Liver (tissue), 3 donors: ENCODE results near the gene RAB11FIP3.

Experiments
- FOXA1 ChIP-seq: IDR thresholded peaks from 2 replicates; pipeline ENCODE4 v1.6.1; 2016; ENCODE audit warnings: antibody characterized with exemption
- HNF4A ChIP-seq, 2 donors: conservative IDR thresholded peaks; 2 replicates each; pipeline ENCODE4 v1.6.1; 2016; ENCODE audit warnings: antibody characterized with exemption in 2 of 2, mild to moderate bottlenecking in 2 of 2
- NR2F2 ChIP-seq: IDR thresholded peaks from 2 replicates; pipeline ENCODE4 v1.6.1; 2016; ENCODE audit warnings: antibody characterized with exemption
- SP1 ChIP-seq: IDR thresholded peaks from 2 replicates; pipeline ENCODE4 v1.6.1; 2018; ENCODE audit warnings: antibody characterized with exemption, mild to moderate bottlenecking
- TAF1 ChIP-seq: conservative IDR thresholded peaks from 2 replicates; pipeline ENCODE4 v1.6.1; 2016; ENCODE audit warnings: antibody characterized with exemption, mild to moderate bottlenecking
- TF ChIP-seq, protein P1 (sequence below): IDR thresholded peaks from 2 replicates; pipeline ENCODE4 v1.6.1; 2016; ENCODE audit warnings: antibody characterized with exemption
- TF ChIP-seq, protein P2 (sequence below): fragments of 150-350 bp; IDR thresholded peaks from 2 replicates; pipeline ENCODE4 v1.5.1; 2017; ENCODE audit warnings: improper control_type of control experiment, low read depth, low read length; ENCODE audit not compliant: missing input control
- TF ChIP-seq, protein P3 (sequence below): IDR thresholded peaks from 2 replicates; pipeline ENCODE4 v1.6.1; 2016; ENCODE audit warnings: antibody characterized with exemption, mild to moderate bottlenecking
- TF ChIP-seq, protein P4 (sequence below): IDR thresholded peaks from 2 replicates; pipeline ENCODE4 v1.6.1; 2016; ENCODE audit warnings: antibody characterized with exemption
- donor health status: healthy.
- donor health status: healthy.

DNA sequence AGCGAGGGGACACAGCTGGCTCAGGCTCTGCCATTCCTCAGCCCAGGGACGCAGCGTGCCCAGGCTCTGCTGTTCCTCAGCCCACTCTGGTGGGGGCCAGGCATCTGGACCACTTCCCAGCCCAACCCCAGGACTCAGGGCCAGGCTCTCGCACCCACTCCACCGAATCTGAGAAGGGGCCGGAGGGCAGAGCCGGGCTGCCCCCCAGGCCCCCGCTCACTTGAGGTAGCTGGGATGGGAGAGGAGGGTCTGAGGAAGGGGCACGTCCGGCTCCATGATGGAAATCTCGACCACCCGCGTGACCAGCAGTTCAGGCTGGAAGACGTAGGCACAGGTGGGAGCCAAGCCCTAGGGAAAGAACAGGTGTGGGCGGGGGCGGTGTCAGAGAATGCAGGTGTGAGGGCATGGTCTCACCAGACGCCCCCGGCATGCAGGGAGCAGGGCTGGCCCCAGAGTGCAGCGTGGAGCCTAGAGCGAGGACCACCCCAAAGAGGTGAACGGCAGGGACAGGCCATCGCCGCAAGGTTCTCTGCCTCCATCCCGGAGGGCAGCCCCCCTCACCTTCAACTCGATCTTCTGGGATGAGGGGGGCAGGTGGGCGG, 48.5 kb upstream of the RAB11FIP3 start:
- TF ChIP-seq NR2F2 (no peak), HNF4A (conservative IDR thresholded peaks at IDR 0.05) (no peak), TAF1 (no peak), FOXA1 (no peak), SP1 (no peak)
- TF ChIP-seq, protein P1, sequence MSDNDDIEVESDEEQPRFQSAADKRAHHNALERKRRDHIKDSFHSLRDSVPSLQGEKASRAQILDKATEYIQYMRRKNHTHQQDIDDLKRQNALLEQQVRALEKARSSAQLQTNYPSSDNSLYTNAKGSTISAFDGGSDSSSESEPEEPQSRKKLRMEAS: no peak
- TF ChIP-seq, protein P2, sequence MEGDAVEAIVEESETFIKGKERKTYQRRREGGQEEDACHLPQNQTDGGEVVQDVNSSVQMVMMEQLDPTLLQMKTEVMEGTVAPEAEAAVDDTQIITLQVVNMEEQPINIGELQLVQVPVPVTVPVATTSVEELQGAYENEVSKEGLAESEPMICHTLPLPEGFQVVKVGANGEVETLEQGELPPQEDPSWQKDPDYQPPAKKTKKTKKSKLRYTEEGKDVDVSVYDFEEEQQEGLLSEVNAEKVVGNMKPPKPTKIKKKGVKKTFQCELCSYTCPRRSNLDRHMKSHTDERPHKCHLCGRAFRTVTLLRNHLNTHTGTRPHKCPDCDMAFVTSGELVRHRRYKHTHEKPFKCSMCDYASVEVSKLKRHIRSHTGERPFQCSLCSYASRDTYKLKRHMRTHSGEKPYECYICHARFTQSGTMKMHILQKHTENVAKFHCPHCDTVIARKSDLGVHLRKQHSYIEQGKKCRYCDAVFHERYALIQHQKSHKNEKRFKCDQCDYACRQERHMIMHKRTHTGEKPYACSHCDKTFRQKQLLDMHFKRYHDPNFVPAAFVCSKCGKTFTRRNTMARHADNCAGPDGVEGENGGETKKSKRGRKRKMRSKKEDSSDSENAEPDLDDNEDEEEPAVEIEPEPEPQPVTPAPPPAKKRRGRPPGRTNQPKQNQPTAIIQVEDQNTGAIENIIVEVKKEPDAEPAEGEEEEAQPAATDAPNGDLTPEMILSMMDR: no peak
- TF ChIP-seq, protein P3, sequence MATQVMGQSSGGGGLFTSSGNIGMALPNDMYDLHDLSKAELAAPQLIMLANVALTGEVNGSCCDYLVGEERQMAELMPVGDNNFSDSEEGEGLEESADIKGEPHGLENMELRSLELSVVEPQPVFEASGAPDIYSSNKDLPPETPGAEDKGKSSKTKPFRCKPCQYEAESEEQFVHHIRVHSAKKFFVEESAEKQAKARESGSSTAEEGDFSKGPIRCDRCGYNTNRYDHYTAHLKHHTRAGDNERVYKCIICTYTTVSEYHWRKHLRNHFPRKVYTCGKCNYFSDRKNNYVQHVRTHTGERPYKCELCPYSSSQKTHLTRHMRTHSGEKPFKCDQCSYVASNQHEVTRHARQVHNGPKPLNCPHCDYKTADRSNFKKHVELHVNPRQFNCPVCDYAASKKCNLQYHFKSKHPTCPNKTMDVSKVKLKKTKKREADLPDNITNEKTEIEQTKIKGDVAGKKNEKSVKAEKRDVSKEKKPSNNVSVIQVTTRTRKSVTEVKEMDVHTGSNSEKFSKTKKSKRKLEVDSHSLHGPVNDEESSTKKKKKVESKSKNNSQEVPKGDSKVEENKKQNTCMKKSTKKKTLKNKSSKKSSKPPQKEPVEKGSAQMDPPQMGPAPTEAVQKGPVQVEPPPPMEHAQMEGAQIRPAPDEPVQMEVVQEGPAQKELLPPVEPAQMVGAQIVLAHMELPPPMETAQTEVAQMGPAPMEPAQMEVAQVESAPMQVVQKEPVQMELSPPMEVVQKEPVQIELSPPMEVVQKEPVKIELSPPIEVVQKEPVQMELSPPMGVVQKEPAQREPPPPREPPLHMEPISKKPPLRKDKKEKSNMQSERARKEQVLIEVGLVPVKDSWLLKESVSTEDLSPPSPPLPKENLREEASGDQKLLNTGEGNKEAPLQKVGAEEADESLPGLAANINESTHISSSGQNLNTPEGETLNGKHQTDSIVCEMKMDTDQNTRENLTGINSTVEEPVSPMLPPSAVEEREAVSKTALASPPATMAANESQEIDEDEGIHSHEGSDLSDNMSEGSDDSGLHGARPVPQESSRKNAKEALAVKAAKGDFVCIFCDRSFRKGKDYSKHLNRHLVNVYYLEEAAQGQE: no peak
- TF ChIP-seq, protein P4, sequence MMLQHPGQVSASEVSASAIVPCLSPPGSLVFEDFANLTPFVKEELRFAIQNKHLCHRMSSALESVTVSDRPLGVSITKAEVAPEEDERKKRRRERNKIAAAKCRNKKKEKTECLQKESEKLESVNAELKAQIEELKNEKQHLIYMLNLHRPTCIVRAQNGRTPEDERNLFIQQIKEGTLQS: no peak
